Activated CD4-positive, alpha-beta T cell treated with anti-CD3 and anti-CD28 coated beads for 36 hours (primary cell): ENCODE data around the gene ADH7. TPM values are rescaled to one million over a fixed set of nuclear protein-coding genes. Genes with fewer than 3 reads are reported as not detected.

Source experiments
- ATAC-seq: fragments of 200-7000 bp; cut with Tn5 transposase; one replicate; pipeline ENCODE4 v1.10.0; 2021; ENCODE audit warnings: mild to moderate bottlenecking, moderate library complexity
- CTCF ChIA-PET: fragments of 350-600 bp; sonication (Branson Sonifier 250); formaldehyde crosslinking; loops from one replicate; lab custom pipeline; 2021; ENCODE audit warnings: antibody characterized with exemption; lab: Charles Lee
- POLR2A ChIA-PET: fragments of 350-600 bp; sonication (Branson Sonifier 250); formaldehyde crosslinking; loops from one replicate; lab custom pipeline; 2021; ENCODE audit warnings: antibody characterized with exemption, inconsistent platforms; lab: Charles Lee
- DNase-seq: peaks from one replicate; pipeline ENCODE4 v3.0.0-alpha.2; 2020
- H3K27ac Mint-ChIP-seq: one replicate; pipeline ENCODE4 v1.8.0; 2021; ENCODE audit warnings: mixed read lengths
- H3K27me3 Mint-ChIP-seq: one replicate; pipeline ENCODE4 v1.8.0; 2021; ENCODE audit warnings: mixed read lengths
- H3K36me3 Mint-ChIP-seq: one replicate; pipeline ENCODE4 v1.8.0; 2021; ENCODE audit warnings: low read depth, mixed read lengths
- H3K4me1 Mint-ChIP-seq: one replicate; pipeline ENCODE4 v1.8.0; 2021; ENCODE audit warnings: mixed read lengths
- H3K4me3 Mint-ChIP-seq: one replicate; pipeline ENCODE4 v1.8.0; 2021; ENCODE audit warnings: mild to moderate bottlenecking, moderate library complexity, mixed read lengths
- H3K9me3 Mint-ChIP-seq: one replicate; pipeline ENCODE4 v1.8.0; 2021; ENCODE audit warnings: low read depth, mixed read lengths
- intact Hi-C, 2 experiments: fragments of 100-400 bp; cut with DNase I in 1 of 2; cut with micrococcal nuclease in 1 of 2; formaldehyde crosslinking; loops; one replicate each; pipeline versions ENCODE4 v1.14.2 to v1.15.1; 2022 to 2024; cut with DNase I, micrococcal nuclease
- total RNA-seq, 2 experiments: library from RNA; stranded (reverse); gene quantifications; one replicate each; pipeline ENCODE4 v1.2.3, GENCODE V29; 2021

Gene ADH7
- total RNA-seq = not detected

- Mint-ChIP-seq H3K27me3 (peaks cover 2% of the 10 kb centered on the region), H3K36me3 (no peaks in the 10 kb centered on the region), H3K4me1 (no peaks in the 10 kb centered on the region), H3K4me3 (no peak within 1 kb of the TSS), H3K27ac (no peak within 1 kb of the TSS), H3K9me3 (no peaks in the 10 kb centered on the region)
- CTCF ChIA-PET = interaction anchor here (0.6 to 1.6 kb wide), 2 partner anchors 10 to 34 kb away, joined by 3 to 4 read pairs; no protein-coding TSS in a partner anchor
- POLR2A ChIA-PET = no interaction called here
- ATAC-seq (no peak), DNase-seq (no peak)
- intact Hi-C loops = no loop called here
Measured at GRCh38 chr4:99435154-99435553, at the start of gene ADH7. Gene ADH7 (minus strand): TSS chr4:99435342. CDS start chr4:99435233, 109 bp downstream.

DNA sequence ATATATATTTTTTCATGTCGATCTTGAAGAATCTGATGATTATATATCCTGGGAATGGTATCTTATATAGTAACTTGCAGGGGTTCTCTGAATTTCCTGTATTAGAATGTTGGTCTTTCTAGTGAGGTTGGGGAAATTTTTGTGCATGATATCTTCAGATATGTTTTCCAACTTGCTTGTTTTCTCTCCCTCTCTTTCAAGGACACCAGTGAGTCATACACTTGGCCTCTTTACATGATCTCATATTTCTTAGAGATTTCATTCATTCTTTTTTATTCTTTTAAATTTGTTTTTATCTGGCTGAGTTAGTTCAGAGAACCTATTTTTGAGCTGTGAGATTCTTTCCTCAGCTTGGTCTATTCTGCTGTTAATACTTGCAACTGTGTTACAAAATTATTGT lies 48.5 kb upstream of the ADH7 start:
- H3K36me3 Mint-ChIP-seq = peaks cover 2% of the 10 kb centered on the region
- CTCF ChIA-PET = interaction anchor here (1.0 kb wide), 1 partner anchor 21 kb away, joined by 3 read pairs; no protein-coding TSS in a partner anchor

GRCh38 chr4:99473131-99473530 lies 38.0 kb upstream of the ADH7 start:
- Mint-ChIP-seq H3K4me3 (no peak overlapping the region), H3K27ac (no peak overlapping the region), H3K36me3 (no peaks in the 10 kb centered on the region), H3K27me3 (no peaks in the 10 kb centered on the region), H3K4me1 (no peaks in the 10 kb centered on the region), H3K9me3 (no peaks in the 10 kb centered on the region)
- DNase-seq (no peak), ATAC-seq (no peak)
- intact Hi-C loops = no loop called here
- CTCF ChIA-PET = interaction anchor here (0.6 to 2.0 kb wide), 4 partner anchors 10 to 290 kb away, joined by 3 to 9 read pairs (median 3); no protein-coding TSS in a partner anchor
- POLR2A ChIA-PET = no interaction called here

More for the DNA sequence above, 48.5 kb upstream of the ADH7 start:
- Mint-ChIP-seq H3K4me1 (no peaks in the 10 kb centered on the region), H3K27me3 (no peaks in the 10 kb centered on the region), H3K4me3 (no peak overlapping the region), H3K9me3 (peaks cover 19% of the 10 kb centered on the region), H3K27ac (no peak overlapping the region)
- intact Hi-C loops = no loop called here
- ATAC-seq (no peak), DNase-seq (no peak)
- POLR2A ChIA-PET = interaction anchor here (0.7 kb wide), 1 partner anchor 27 kb away, joined by 4 read pairs; no protein-coding TSS in a partner anchor

GRCh38 chr4:99471896-99472295 lies 36.8 kb upstream of the ADH7 start:
- DNase-seq = no peak
- CTCF ChIA-PET = no interaction called here
- no peak overlapping the region for H3K4me3 Mint-ChIP-seq

GRCh38 chr4:99471349-99471748 lies 36.2 kb upstream of the ADH7 start:
- Mint-ChIP-seq H3K27ac (no peak overlapping the region), H3K4me1 (no peaks in the 10 kb centered on the region), H3K27me3 (no peaks in the 10 kb centered on the region), H3K4me3 (no peak overlapping the region), H3K36me3 (no peaks in the 10 kb centered on the region), H3K9me3 (no peaks in the 10 kb centered on the region)
- CTCF ChIA-PET = interaction anchor here (0.7 kb wide), 1 partner anchor 332 kb away, joined by 3 read pairs; no protein-coding TSS in a partner anchor
- no peak for DNase-seq
- intact Hi-C loops = no loop called here
- no peak for ATAC-seq
- POLR2A ChIA-PET = no interaction called here

More at GRCh38 chr4:99471896-99472295, 36.8 kb upstream of the ADH7 start:
- Mint-ChIP-seq H3K4me1 (no peaks in the 10 kb centered on the region), H3K36me3 (no peaks in the 10 kb centered on the region), H3K27ac (no peak overlapping the region), H3K9me3 (no peaks in the 10 kb centered on the region), H3K27me3 (no peaks in the 10 kb centered on the region)
- intact Hi-C loops = no loop called here
- POLR2A ChIA-PET = no interaction called here
- ATAC-seq = no peak

DNA sequence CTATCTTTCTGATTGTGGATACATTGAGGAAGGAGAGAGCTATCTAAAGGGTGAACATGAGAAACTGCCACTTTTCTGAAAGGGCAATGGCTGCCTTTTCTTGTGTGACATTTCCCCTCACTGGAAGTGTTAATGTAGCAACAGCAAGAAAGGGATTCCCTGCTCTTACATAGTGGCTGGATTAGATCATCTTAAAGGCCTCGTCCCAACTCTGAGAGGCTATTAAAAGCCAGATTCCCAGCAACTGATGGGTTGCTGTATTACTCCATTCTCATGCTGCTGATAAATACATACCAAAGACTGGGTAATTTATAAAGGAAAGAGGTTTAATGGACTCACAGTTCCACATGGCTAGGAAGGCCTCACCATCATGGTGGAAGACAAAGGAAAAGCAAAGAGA lies 33.7 kb upstream of the ADH7 start:
- CTCF ChIA-PET = interaction anchor here (0.6 to 1.4 kb wide), 5 partner anchors 10 to 339 kb away, joined by 3 to 5 read pairs (median 3); no protein-coding TSS in a partner anchor
- POLR2A ChIA-PET = no interaction called here
- intact Hi-C loops = no loop called here

GRCh38 chr4:99467887-99468286 lies 32.7 kb upstream of the ADH7 start:
- ATAC-seq (no peak), DNase-seq (no peak)
- Mint-ChIP-seq H3K27ac (no peak overlapping the region), H3K4me1 (no peaks in the 10 kb centered on the region), H3K27me3 (no peaks in the 10 kb centered on the region), H3K4me3 (no peak overlapping the region), H3K9me3 (no peaks in the 10 kb centered on the region), H3K36me3 (no peaks in the 10 kb centered on the region)
- ChIA-PET POLR2A (no interaction called here), CTCF (interaction anchor here (1.1 kb wide), 1 partner anchor 9 kb away, joined by 5 read pairs; no protein-coding TSS in a partner anchor)
- intact Hi-C loops = no loop called here

More for the DNA sequence above, 33.7 kb upstream of the ADH7 start:
- H3K9me3 Mint-ChIP-seq = no peaks in the 10 kb centered on the region
- ATAC-seq = no peak
- no peaks in the 10 kb centered on the region for H3K27me3 Mint-ChIP-seq
- no peaks in the 10 kb centered on the region for H3K4me1 Mint-ChIP-seq
- no peak overlapping the region for H3K4me3 Mint-ChIP-seq
- H3K27ac Mint-ChIP-seq = no peak overlapping the region
- H3K36me3 Mint-ChIP-seq = no peaks in the 10 kb centered on the region
- no peak for DNase-seq

GRCh38 chr4:99463566-99463965 lies 28.4 kb upstream of the ADH7 start:
- ATAC-seq (no peak), DNase-seq (no peak)
- POLR2A ChIA-PET = no interaction called here
- intact Hi-C loops = loop anchor here (1.0 to 5.0 kb wide), 5 partner anchors 59 to 1311 kb away; no protein-coding TSS in a partner anchor
- Mint-ChIP-seq H3K9me3 (no peaks in the 10 kb centered on the region), H3K27me3 (no peaks in the 10 kb centered on the region), H3K27ac (no peak overlapping the region), H3K36me3 (no peaks in the 10 kb centered on the region), H3K4me1 (no peaks in the 10 kb centered on the region), H3K4me3 (no peak overlapping the region)
- CTCF ChIA-PET = interaction anchor here (0.6 to 2.6 kb wide), 19 partner anchors 10 to 1311 kb away, joined by 3 to 18 read pairs (median 5); no protein-coding TSS in a partner anchor

GRCh38 chr4:99462875-99463464 lies 27.8 kb upstream of the ADH7 start:
- no peaks in the 10 kb centered on the region for H3K4me1 Mint-ChIP-seq
- H3K36me3 Mint-ChIP-seq = no peaks in the 10 kb centered on the region
- ChIA-PET POLR2A (no interaction called here), CTCF (interaction anchor here (0.6 to 2.6 kb wide), 27 partner anchors 10 to 1311 kb away, joined by 3 to 18 read pairs (median 3); no protein-coding TSS in a partner anchor)
- H3K9me3 Mint-ChIP-seq = no peaks in the 10 kb centered on the region
- intact Hi-C loops = loop anchor here (1.0 to 5.0 kb wide), 6 partner anchors 58 to 1311 kb away; partner anchors contain the start of gene METAP1 (in 1 of the 2)
- no peak overlapping the region for H3K27ac Mint-ChIP-seq
- DNase-seq (peak; percentile 70), ATAC-seq (peak; percentile 84)
- H3K4me3 Mint-ChIP-seq = no peak overlapping the region
- H3K27me3 Mint-ChIP-seq = no peaks in the 10 kb centered on the region

DNA sequence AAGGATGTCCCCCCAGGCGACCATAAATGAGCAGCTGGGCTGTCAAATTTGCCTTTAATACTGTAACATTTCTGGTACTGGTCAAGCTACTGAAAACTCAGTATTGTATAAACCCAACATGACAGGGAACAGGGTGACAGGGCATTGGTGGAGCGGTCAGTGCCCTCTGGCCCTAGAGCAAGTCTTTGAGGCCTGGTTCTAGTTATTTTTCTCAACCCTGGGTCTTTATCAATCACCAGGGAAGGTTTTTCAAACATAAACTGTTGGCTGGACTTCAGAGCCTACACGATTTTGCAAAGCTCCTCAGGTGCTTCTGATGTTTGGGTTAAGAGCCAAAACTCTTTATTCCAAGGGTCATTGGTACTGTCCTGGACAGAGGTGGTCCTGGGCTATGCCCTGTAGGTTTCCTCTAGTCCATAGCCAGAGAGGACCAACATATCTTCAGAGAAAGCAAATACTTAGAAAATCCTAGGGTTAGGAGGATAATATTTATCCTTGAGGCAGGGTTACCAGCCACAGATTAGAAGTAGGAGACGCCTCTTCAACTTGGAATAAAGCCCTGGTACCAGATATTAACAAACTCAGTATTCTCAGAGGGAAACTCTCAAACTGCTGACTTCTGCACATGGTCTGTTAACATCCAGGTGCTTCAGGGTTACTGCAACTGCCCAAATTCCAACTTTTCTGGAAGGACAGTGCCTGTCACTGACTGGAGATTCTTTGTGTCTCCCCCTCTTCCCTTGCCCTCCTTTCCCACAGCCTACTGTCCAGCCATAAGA lies 26.7 kb upstream of the ADH7 start:
- ATAC-seq (no peak), DNase-seq (no peak)
- Mint-ChIP-seq H3K27me3 (peaks cover 2% of the 10 kb centered on the region), H3K36me3 (no peaks in the 10 kb centered on the region), H3K4me1 (no peaks in the 10 kb centered on the region), H3K27ac (no peak overlapping the region), H3K9me3 (no peaks in the 10 kb centered on the region), H3K4me3 (no peak overlapping the region)
- ChIA-PET POLR2A (no interaction called here), CTCF (interaction anchor here (0.7 to 2.6 kb wide), 11 partner anchors 11 to 352 kb away, joined by 3 to 15 read pairs (median 4); no protein-coding TSS in a partner anchor)
- intact Hi-C loops = loop anchor here (1.0 to 5.0 kb wide), 5 partner anchors 57 to 1310 kb away; partner anchors contain the start of gene METAP1 (in 1 of the 2)

GRCh38 chr4:99459546-99460042 lies 24.5 kb upstream of the ADH7 start:
- no peak for ATAC-seq
- Mint-ChIP-seq H3K4me1 (no peaks in the 10 kb centered on the region), H3K9me3 (no peaks in the 10 kb centered on the region), H3K4me3 (no peak overlapping the region), H3K27ac (no peak overlapping the region), H3K27me3 (peaks cover 2% of the 10 kb centered on the region), H3K36me3 (no peaks in the 10 kb centered on the region)
- no peak for DNase-seq
- intact Hi-C loops = loop anchor here in 1 of 2 experiments (5.0 kb wide), 1 partner anchor 1307 kb away; no protein-coding TSS in a partner anchor
- CTCF ChIA-PET = interaction anchor here (0.6 to 2.0 kb wide), 3 partner anchors 9 to 518 kb away, joined by 3 to 5 read pairs (median 4); no protein-coding TSS in a partner anchor
- POLR2A ChIA-PET = no interaction called here
